Endothelial cell of umbilical vein (primary cell): ENCODE data around the gene PLCXD1. TPM values are rescaled to one million over a fixed set of nuclear protein-coding genes. Genes with fewer than 3 reads are reported as not detected.

Experiments used
- BruUV-seq: library from RNA; stranded (reverse); fragments of 400-500 nt; replicated peaks from 2 replicates; lab custom pipeline; 2021; lab: Mats Ljungman, UMichigan
- CTCF ChIA-PET: fragments of 300-600, 350-600 bp; sonication (Branson Sonifier 250); formaldehyde crosslinking; loops from one replicate; lab custom pipeline; 2021; ENCODE audit warnings: antibody characterized with exemption, inconsistent platforms; lab: Charles Lee
- POLR2A ChIA-PET: fragments of 300-600, 350-600 bp; sonication (Branson Sonifier 250); formaldehyde crosslinking; loops from one replicate; lab custom pipeline; 2021; ENCODE audit warnings: antibody characterized with exemption, inconsistent platforms; lab: Charles Lee
- DNase-seq: peaks from one replicate; pipeline ENCODE4 v3.0.0-alpha.2; 2011; ENCODE audit warnings: low read depth, low spot score
- FAIRE-seq: peaks from 2 replicates; lab custom pipeline; 2011; peaks lifted over from hg19 to GRCh38; lab: Jason Lieb, UNC
- H2AFZ ChIP-seq: 2 replicates; pipeline ENCODE4 v1.6.0; 2012; ENCODE audit warnings: low read depth, low read length, control low read depth, inconsistent platforms
- H3K27ac ChIP-seq: 2 replicates; pipeline ENCODE4 v1.5.1; 2011; ENCODE audit warnings: low read depth, mild to moderate bottlenecking, control low read depth, low read length, moderate library complexity; ENCODE audit not compliant: insufficient read depth
- H3K27me3 ChIP-seq, 2 experiments: 2 replicates each; pipeline versions ENCODE4 v1.6.0 to v1.6.1; 2011; ENCODE audit warnings: low read length in 2 of 2, mixed read lengths in 1 of 2; ENCODE audit not compliant: control insufficient read depth in 2 of 2, insufficient read depth in 2 of 2
- H3K36me3 ChIP-seq, 2 experiments: 2 replicates in 1 of 2; 3 replicates in 1 of 2; pipeline ENCODE4 v1.5.1; 2011; ENCODE audit warnings: low read length in 2 of 2, mild to moderate bottlenecking in 1 of 2, moderate library complexity in 1 of 2; ENCODE audit not compliant: control insufficient read depth in 2 of 2, insufficient read depth in 2 of 2; ENCODE audit errors: extremely low read depth in 1 of 2
- H3K4me1 ChIP-seq: 3 replicates; pipeline ENCODE4 v1.5.1; 2011; ENCODE audit warnings: mild to moderate bottlenecking, low read length; ENCODE audit not compliant: control insufficient read depth, insufficient read depth; ENCODE audit errors: extremely low read depth
- H3K4me2 ChIP-seq: 2 replicates; pipeline ENCODE4 v1.6.1; 2011; ENCODE audit warnings: low read length, control low read depth, mixed read lengths; ENCODE audit not compliant: insufficient read depth
- H3K4me3 ChIP-seq, 3 experiments: fragments of 200-600 bp in 1 of 3; sonication (generic), shearing (Covaris generic) in 1 of 3; replicated peaks in 1 of 3; 2 replicates each; pipeline ENCODE4 v1.5.1; 2011 to 2016; ENCODE audit warnings: control low read depth in 3 of 3, low read length in 3 of 3, mild to moderate bottlenecking in 2 of 3, inconsistent platforms in 1 of 3, low read depth in 1 of 3, moderate library complexity in 1 of 3; ENCODE audit not compliant: insufficient read depth in 1 of 3
- H3K79me2 ChIP-seq: 2 replicates; pipeline ENCODE4 v1.6.0; 2012; ENCODE audit warnings: low read length, inconsistent platforms; ENCODE audit not compliant: control insufficient read depth, insufficient read depth
- H3K9ac ChIP-seq: replicated peaks from 2 replicates; pipeline ENCODE3; 2011; ENCODE audit warnings: low read length, control low read depth; ENCODE audit not compliant: insufficient read depth; ENCODE audit errors: extremely low read depth
- H3K9me1 ChIP-seq: replicated peaks from 3 replicates; pipeline ENCODE4 v1.6.0; 2011; ENCODE audit warnings: mild to moderate bottlenecking, low read length; ENCODE audit not compliant: control insufficient read depth, insufficient read depth; ENCODE audit errors: extremely low read depth
- H3K9me3 ChIP-seq: replicated peaks from 2 replicates; pipeline ENCODE4 v1.5.1; 2012; ENCODE audit warnings: low read length, inconsistent platforms; ENCODE audit not compliant: control insufficient read depth, insufficient read depth
- H4K20me1 ChIP-seq: replicated peaks from 2 replicates; pipeline ENCODE3; 2011; ENCODE audit warnings: mild to moderate bottlenecking, low read length; ENCODE audit not compliant: control insufficient read depth, insufficient read depth; ENCODE audit errors: extremely low read depth
- EZH2 ChIP-seq: IDR thresholded peaks from 2 replicates; pipeline ENCODE4 v1.6.1; 2012; ENCODE audit warnings: borderline replicate concordance, low read depth, mild to moderate bottlenecking, moderate library complexity, low read length, inconsistent platforms; ENCODE audit not compliant: severe bottlenecking
- FOS ChIP-seq: IDR thresholded peaks from 2 replicates; pipeline ENCODE4 v1.6.1; 2011; ENCODE audit warnings: mild to moderate bottlenecking, low read length, moderate library complexity, borderline replicate concordance; ENCODE audit not compliant: insufficient read depth
- GATA2 ChIP-seq: IDR thresholded peaks from 2 replicates; pipeline ENCODE4 v1.7.0; 2011; ENCODE audit warnings: low read depth, mild to moderate bottlenecking, moderate library complexity, mixed read lengths, low read length; ENCODE audit not compliant: insufficient read length, insufficient read depth
- JUN ChIP-seq: IDR thresholded peaks from 2 replicates; pipeline ENCODE4 v1.6.1; 2011; ENCODE audit warnings: borderline replicate concordance, low read depth; ENCODE audit not compliant: insufficient read length, insufficient read depth
- MAX ChIP-seq: IDR thresholded peaks from 2 replicates; pipeline ENCODE4 v1.6.1; 2011; ENCODE audit not compliant: insufficient read depth, insufficient read length
- MYC ChIP-seq: IDR thresholded peaks from one replicate; pipeline ENCODE4 v1.6.1; 2011; ENCODE audit warnings: mild to moderate bottlenecking, low read depth, low read length
- POLR2A ChIP-seq: IDR thresholded peaks from 2 replicates; pipeline ENCODE4 v1.6.1; 2012; ENCODE audit warnings: low read depth, mild to moderate bottlenecking, control low read depth, low read length
- POLR2AphosphoS5 ChIP-seq: IDR thresholded peaks from 2 replicates; pipeline ENCODE4 v1.6.1; 2012; ENCODE audit warnings: low read depth, mild to moderate bottlenecking, control low read depth, low read length, moderate library complexity; ENCODE audit not compliant: insufficient read depth
- dilution Hi-C: fragments of 300-500 bp; cut with MboI; formaldehyde crosslinking; loops from one replicate; pipeline ENCODE4 v1.15.0; 2019; ENCODE audit warnings: low sequenced_read_pairs; ENCODE audit not compliant: extremely low pct_ligation_motif_present
- intact Hi-C: fragments of 100-400 bp; cut with micrococcal nuclease; formaldehyde crosslinking; loops from one replicate; pipeline ENCODE4 v1.10.0; 2022
- polyA plus RNA-seq, 4 experiments: library from polyadenylated mRNA; depleted of rRNA in 3 of 4; stranded (reverse) in 3 of 4; unstranded in 1 of 4; fragments of >200 nt; gene quantifications; 2 replicates each; pipeline versions ENCODE4 v1.2.1 to v1.2.3, GENCODE V29; 2011 to 2012; ENCODE audit warnings: missing spikeins in 1 of 4
- total RNA-seq: library from RNA; stranded (reverse); gene quantifications from 2 replicates; pipeline ENCODE4 v1.2.3, GENCODE V29; 2021
- TF ChIP-seq, protein P1 (sequence below), 2 donors: IDR thresholded peaks; 1 replicate in 1 of 2; 2 replicates in 1 of 2; pipeline ENCODE4 v1.5.1; 2011; ENCODE audit warnings: low read length in 2 of 2, mild to moderate bottlenecking in 2 of 2, moderate library complexity in 2 of 2, control low read depth in 1 of 2, inconsistent platforms in 1 of 2, low read depth in 1 of 2; ENCODE audit not compliant: insufficient read depth in 1 of 2; ENCODE audit errors: extremely low read depth in 1 of 2

Gene PLCXD1
- total and polyA plus RNA-seq, 2 donors (not counting 3 experiments of a cell fraction or from before 2014, with no cell fraction given): 11.7 to 16.8 TPM

GRCh38 chrX:332916-333610, 51.9 kb downstream of the PLCXD1 start:
- H3K9me1 ChIP-seq: no peaks in the 10 kb centered on the region
- no peaks in the 10 kb centered on the region for H3K4me1 ChIP-seq
- no peak overlapping the region for H3K4me2 ChIP-seq
- H3K27ac ChIP-seq: no peak overlapping the region
- no peaks in the 10 kb centered on the region for H3K79me2 ChIP-seq
- H3K4me3 ChIP-seq: no peak overlapping the region
- H3K9ac ChIP-seq: no peak overlapping the region
- ChIA-PET CTCF (no interaction called here), POLR2A (no interaction called here)
- DNase-seq (no peak), FAIRE-seq (no peak)
- H4K20me1 ChIP-seq: no peaks in the 10 kb centered on the region
- no peak overlapping the region for H2AFZ ChIP-seq
- no TSS peak for BruUV-seq
- peaks cover 0 to 3% of the 10 kb centered on the region in 2 experiments for H3K27me3 ChIP-seq
- TF ChIP-seq JUN (no peak), EZH2 (no peak), FOS (no peak), POLR2A (no peak), POLR2AphosphoS5 (no peak), MYC (no peak), MAX (no peak), GATA2 (no peak)
- TF ChIP-seq, protein P1, sequence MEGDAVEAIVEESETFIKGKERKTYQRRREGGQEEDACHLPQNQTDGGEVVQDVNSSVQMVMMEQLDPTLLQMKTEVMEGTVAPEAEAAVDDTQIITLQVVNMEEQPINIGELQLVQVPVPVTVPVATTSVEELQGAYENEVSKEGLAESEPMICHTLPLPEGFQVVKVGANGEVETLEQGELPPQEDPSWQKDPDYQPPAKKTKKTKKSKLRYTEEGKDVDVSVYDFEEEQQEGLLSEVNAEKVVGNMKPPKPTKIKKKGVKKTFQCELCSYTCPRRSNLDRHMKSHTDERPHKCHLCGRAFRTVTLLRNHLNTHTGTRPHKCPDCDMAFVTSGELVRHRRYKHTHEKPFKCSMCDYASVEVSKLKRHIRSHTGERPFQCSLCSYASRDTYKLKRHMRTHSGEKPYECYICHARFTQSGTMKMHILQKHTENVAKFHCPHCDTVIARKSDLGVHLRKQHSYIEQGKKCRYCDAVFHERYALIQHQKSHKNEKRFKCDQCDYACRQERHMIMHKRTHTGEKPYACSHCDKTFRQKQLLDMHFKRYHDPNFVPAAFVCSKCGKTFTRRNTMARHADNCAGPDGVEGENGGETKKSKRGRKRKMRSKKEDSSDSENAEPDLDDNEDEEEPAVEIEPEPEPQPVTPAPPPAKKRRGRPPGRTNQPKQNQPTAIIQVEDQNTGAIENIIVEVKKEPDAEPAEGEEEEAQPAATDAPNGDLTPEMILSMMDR (IDR thresholded peaks at IDR 0.05; ENCODE audit: extremely low read depth in 1 of 2, insufficient read depth in 1 of 2, low read depth in 1 of 2, low read length in 2 of 2): no peak
- dilution Hi-C loops (no loop called here), intact Hi-C loops (no loop called here)
- H3K9me3 ChIP-seq: no peaks in the 10 kb centered on the region
- no peaks in the 10 kb centered on the region for H3K36me3 ChIP-seq
